NCI-H748 (cell line): ENCODE measurements around the gene RPS15.

ENCODE experiments used
- DNase-seq: peaks from one replicate; lab custom pipeline; 2025; ENCODE audit not compliant: unreplicated experiment; lab: John Stamatoyannopoulos, UW

Gene RPS15

DNA sequence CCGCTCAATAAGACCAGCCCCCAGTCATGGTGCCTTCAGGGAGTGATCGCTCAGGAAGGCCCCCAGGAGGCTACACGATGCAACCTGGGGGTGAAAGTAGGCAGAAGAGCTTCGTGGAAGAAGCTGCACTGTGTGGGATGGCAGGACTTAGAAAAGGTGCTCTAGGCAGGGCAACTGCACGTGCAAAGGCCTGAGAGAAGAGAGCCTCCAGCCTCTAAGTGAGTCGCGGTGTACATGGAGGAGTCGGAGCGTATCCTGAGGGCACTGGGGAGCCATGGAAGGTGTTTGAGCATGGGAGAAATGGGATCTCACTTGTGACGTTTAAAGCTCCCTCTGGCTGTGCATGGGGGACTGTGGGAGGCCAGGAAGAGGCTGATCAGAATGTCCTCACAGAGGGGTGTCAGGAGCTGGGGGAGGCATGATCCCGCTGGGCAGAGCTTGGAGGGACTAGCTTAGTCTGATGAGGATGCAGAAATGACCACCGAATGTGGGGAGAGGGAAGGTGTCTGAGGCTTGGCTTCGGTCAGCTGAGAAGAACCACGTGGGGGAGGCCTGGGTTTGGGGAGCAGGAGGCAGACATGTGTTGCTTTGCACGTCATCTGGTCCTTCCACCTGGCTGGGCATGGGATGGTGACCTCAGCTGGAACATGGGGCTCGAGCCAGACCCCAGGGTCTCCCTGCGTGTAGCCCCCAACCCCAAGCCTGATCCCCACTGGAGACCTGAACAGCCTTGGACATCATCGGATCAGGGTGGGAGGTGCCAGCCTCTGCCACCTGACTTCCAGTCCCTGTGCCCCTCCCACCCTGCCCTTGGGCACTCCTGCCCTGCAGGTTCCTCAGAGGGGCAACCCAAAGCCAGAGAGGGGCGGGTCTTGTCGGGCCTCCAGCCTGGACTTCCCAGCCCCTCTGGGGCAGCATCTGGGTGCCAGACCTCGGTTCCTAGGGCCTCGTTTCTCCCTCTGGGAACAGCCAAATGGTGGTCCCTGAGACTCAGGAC, 12.8 kb downstream of the RPS15 start:
- no peak for DNase-seq

DNA sequence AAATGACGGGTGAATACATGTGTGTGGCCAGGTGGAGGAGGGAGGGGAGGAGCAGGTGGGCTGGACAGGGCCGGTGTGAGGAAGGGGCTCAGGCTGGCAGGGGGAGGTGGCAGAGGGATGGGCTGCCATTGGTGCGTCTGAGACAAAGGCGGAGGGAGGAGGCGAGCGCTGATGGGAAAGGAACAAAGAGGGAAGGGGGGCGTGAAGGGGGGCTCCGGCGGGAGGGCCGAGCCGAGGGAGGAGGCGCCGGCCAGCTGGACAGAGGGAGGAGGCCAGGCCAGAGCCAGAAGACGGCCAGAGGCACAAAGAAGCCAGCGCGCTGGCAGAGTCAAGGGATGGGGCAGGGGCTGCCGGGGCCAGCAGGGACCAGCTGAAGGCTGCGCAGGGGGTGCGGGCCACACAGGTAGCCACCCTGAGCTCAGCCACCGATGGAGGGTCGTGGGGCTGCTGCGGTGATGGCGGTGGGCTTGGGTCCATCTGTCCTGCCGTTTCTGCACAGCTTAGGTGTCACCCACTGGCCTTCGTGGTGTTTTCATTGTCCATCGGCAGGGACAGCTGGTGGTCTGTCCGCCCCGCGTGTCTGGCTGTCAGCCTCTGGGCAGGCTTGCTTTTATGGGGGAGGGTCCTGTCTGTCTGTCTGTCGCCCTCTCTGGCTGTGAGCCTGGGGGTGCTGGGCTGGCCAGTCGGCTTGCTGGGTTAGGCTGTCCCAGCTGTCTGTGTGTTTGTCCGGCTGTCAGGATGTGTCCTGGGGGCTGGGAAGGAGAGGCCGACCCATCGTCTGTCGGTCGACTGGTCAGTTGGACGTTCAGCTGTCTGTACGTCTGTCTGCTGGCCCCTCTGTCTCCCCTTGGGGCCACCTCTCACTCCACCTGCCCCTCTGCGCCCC, 14.0 kb downstream of the RPS15 start:
- peak; percentile 34 for DNase-seq

DNA sequence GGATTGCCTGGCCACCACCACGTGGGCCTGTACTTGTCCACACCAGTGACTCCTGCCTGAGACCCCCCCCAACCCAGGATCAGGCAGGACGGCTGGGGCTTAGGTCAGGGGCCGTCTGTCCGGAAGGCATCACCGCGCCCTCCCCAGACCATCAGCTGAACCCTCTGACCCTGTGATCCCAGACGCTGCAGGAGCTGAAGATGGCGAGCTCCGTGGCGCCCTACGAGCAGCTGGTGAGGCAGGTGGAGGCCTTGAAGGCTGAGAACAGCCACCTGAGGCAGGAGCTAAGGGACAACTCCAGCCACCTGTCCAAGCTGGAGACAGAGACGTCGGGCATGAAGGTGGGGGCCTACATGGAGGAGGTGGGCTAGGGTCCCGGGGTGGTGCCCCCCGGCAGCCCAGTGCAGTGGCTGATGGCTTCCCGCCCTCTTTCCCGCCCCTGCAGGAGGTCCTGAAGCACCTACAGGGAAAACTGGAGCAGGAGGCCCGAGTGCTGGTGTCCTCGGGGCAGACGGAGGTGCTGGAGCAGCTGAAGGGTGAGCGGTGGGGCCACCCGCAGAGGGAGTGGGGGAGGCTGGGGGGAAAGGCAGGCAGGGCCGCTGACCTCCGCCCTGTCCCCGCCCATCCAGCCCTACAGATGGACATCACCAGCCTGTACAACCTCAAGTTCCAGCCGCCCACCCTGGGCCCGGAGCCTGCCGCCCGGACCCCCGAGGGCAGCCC, 14.8 kb downstream of the RPS15 start:
- DNase-seq, result no peak

- no peak for DNase-seq
Observed at GRCh38 chr19:1453525-1454364, 15.5 kb downstream of the RPS15 start.

DNA sequence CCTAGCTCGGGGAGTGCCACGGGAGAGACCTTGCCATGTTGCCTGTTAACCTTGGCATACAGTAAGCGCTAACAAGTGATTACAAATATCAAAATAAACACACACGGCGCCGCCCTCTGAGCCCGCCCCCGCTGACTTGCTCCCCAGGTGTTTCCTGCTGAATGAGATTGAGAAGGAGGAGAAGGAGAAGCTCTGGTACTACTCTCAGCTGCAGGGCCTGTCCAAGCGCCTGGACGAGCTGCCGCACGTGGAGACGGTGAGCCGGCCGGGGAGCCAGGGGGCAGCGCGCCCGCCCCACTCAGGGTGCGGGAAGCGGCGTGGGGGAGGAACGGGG, 16.8 kb downstream of the RPS15 start:
- DNase-seq, result no peak

- DNase-seq, result peak; percentile 32
Observed at GRCh38 chr19:1455336-1456120, 17.3 kb downstream of the RPS15 start.

GRCh38 chr19:1456121-1456900, 18.1 kb downstream of the RPS15 start:
- no peak for DNase-seq

DNA sequence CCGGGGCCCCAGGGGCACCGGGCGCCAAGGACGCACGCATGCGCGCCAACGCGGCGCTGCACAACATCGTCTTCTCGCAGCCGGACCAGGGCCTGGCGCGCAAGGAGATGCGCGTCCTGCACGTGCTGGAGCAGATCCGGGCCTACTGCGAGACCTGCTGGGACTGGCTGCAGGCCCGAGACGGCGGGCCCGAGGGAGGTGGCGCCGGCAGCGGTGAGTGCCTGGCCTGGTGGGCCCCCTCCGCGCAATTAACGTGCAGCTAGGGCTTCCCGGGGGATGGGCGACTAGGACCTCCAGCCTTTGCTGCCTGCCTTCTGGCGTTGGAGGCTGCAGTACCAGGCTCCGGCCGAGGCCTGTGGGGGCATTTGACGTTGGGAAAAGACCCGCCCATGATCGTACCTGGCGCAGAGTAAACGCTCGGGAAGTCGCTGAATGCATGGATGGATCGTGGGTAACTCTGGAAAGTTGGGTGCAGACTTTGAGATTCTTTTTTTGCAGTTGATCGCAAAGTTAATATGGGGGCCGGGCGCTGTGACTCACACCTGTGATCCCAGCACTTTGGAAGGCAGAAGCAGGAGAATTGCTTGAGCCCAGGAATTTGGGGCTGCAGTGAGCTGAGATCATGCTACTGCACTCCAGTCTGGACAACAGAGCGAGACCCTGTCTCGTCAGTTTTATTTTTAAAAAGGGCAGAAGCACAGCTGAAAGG, 19.0 kb downstream of the RPS15 start:
- no peak for DNase-seq

DNA sequence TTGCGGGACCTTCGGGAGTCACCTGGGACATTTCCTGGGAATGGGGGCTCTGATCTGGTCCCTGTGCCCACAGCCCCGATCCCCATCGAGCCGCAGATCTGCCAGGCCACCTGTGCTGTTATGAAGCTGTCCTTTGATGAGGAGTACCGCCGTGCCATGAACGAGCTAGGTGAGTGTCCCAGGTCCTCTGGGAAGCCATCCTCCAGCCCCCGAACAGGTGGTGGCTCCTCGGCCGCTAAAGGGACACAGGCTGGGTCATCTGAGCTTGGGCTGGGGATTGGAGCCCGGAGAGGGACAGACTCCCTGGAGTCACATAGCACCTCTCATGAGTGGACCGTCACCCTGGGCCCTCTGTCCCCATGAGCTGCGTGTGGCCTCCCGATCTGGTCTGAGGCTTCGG, 19.7 kb downstream of the RPS15 start:
- no peak for DNase-seq

- no peak for DNase-seq
Observed at GRCh38 chr19:1459479-1459878, 21.3 kb downstream of the RPS15 start.

GRCh38 chr19:1460033-1460995, 22.1 kb downstream of the RPS15 start:
- no peak for DNase-seq

DNA sequence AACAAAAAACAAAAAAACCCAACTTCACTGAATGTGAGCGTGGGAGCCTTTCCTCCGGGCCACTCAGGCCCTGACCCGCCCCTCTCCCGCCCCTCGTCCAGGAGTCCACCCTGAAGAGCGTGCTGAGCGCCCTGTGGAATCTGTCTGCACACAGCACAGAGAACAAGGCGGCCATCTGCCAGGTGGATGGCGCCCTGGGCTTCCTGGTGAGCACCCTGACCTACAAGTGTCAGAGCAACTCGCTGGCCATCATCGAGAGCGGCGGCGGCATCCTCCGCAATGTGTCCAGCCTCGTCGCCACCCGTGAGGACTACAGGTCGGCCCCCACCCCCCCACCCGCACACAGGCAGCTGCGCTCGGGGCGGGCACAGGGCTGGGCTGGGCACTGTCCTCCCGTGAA, 23.7 kb downstream of the RPS15 start:
- DNase-seq, result no peak

- no peak for DNase-seq
Observed at GRCh38 chr19:1465191-1466016, 27.2 kb downstream of the RPS15 start.

DNA sequence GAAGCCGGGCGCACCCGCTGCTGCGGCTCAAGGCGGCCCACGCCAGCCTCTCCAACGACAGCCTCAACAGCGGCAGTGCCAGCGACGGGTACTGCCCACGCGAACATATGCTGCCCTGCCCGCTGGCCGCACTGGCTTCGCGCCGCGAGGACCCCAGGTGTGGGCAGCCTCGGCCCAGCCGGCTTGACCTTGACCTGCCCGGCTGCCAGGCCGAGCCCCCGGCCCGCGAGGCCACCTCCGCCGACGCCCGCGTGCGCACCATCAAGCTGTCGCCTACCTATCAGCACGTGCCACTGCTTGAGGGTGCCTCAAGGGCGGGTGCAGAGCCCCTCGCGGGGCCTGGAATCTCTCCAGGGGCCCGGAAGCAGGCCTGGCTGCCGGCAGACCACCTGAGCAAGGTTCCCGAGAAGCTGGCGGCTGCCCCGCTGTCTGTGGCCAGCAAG, 27.8 kb downstream of the RPS15 start:
- DNase-seq, result no peak

DNA sequence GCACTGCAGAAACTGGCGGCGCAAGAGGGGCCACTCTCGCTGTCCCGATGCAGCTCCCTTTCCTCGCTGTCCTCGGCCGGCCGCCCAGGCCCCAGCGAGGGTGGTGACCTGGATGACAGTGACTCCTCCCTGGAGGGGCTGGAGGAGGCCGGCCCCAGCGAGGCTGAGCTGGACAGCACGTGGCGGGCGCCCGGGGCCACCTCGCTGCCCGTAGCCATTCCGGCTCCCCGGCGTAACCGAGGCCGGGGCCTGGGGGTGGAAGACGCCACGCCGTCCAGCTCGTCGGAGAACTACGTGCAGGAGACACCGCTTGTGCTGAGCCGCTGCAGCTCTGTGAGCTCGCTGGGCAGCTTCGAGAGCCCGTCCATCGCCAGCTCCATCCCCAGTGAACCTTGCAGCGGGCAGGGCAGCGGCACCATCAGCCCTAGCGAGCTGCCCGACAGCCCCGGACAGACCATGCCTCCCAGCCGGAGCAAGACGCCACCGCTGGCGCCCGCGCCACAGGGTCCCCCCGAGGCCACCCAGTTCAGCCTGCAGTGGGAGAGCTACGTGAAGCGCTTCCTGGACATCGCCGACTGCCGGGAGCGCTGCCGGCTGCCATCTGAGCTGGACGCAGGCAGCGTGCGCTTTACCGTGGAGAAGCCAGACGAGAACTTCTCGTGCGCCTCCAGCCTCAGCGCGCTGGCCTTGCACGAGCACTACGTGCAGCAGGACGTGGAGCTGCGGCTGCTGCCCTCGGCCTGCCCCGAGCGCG, 28.4 kb downstream of the RPS15 start:
- no peak for DNase-seq

DNA sequence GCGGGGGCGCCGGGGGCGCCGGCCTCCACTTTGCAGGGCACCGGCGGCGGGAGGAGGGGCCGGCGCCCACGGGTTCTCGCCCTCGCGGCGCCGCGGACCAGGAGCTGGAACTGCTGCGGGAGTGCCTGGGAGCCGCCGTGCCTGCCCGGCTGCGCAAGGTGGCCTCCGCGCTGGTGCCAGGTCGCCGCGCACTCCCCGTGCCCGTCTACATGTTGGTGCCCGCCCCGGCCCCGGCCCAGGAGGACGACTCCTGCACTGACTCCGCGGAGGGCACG, 29.0 kb downstream of the RPS15 start:
- no peak for DNase-seq
